HFF-Myc (cell line): ENCODE measurements around the gene ASB1.

ENCODE experiments used
- DNase-seq: peaks from one replicate; pipeline ENCODE4 v3.0.0-alpha.2; 2011; ENCODE audit warnings: low read depth; ENCODE audit errors: extremely low read depth
- H3K4me3 ChIP-seq: replicated peaks from 2 replicates; pipeline ENCODE4 v1.5.1; 2011; ENCODE audit warnings: low read depth, mild to moderate bottlenecking, control low read depth, low read length
- TF ChIP-seq, protein P1 (sequence below): IDR thresholded peaks from 2 replicates; pipeline ENCODE4 v1.5.1; 2012; ENCODE audit warnings: mild to moderate bottlenecking, low read depth, low read length, control low read depth; ENCODE audit errors: missing control alignments

Gene ASB1

DNA sequence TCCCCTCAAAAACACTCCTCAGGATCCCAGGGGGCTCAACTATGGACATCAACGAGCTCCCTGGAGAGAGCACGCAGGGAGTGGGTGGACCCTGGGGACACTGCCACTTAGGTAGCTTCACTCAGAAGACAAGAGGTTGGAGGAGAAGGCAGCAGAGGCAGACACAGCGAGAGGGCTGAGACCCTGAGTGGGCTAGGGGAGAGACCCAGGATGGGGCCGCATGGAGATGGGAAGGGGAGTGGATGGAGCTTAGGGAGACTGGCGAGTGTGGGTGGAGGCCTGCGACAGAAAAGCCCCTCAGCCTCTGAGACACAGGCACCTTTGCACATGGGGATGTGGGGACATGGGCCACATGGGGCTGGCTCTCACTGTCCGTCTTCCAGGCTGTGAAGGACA, 70.9 kb downstream of the ASB1 start:
- no peak for DNase-seq
- TF ChIP-seq, protein P1, sequence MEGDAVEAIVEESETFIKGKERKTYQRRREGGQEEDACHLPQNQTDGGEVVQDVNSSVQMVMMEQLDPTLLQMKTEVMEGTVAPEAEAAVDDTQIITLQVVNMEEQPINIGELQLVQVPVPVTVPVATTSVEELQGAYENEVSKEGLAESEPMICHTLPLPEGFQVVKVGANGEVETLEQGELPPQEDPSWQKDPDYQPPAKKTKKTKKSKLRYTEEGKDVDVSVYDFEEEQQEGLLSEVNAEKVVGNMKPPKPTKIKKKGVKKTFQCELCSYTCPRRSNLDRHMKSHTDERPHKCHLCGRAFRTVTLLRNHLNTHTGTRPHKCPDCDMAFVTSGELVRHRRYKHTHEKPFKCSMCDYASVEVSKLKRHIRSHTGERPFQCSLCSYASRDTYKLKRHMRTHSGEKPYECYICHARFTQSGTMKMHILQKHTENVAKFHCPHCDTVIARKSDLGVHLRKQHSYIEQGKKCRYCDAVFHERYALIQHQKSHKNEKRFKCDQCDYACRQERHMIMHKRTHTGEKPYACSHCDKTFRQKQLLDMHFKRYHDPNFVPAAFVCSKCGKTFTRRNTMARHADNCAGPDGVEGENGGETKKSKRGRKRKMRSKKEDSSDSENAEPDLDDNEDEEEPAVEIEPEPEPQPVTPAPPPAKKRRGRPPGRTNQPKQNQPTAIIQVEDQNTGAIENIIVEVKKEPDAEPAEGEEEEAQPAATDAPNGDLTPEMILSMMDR: no peak
- H3K4me3 ChIP-seq: no peak overlapping the region

DNA sequence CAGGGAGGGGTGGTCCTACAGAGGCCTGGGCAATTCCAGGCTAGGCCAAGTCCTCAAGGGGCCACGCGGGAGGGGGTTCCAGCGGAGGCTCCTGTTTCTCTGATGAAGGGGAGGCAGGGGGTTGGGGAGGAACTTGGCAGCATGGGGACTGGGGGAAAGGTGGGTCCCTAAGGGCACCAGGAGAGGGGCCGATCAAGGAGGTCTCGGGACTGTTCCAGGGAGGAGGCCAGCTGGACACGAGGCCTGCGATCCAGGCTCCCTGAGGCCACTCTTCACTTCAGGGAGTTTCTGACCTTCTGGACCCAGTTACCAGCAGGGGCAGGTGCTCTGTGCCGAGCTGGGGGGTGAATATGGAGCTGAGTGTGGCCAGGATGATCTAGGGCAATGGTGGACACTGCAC, 71.5 kb downstream of the ASB1 start:
- H3K4me3 ChIP-seq: no peak overlapping the region
- TF ChIP-seq, protein P1: no peak
- DNase-seq: no peak

DNA sequence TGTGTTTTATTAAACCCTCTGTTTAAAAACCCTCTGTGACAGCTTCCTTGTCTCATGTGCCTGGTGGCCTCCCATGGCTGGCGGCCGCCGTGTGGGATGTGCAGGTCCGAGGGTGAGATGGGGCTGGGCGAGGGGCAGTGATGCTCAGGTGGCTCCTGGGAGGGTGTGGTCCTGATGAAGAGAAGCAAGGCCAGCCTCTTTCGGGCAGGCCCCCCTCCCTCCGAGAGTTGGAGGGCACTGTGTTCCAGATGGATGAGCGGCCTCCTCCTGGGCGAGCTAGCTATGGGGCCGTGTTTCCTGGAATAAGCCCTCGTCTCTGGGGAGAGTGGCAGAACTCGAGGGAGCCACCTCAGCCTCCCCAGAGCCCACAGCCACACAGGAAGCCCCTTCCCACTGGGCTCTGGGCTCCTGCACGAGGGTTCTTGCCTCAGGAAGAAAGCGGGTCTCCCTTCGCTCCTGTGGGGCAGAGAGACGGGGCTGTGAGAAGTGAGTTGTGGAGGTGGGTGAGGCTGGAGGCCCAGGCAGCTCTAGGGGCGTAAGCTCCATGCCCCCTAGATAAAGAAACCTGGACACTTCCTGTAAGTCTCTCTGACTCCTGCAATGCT, 72.1 kb downstream of the ASB1 start:
- DNase-seq: no peak
- TF ChIP-seq, protein P1: no peak
- no peak overlapping the region for H3K4me3 ChIP-seq

DNA sequence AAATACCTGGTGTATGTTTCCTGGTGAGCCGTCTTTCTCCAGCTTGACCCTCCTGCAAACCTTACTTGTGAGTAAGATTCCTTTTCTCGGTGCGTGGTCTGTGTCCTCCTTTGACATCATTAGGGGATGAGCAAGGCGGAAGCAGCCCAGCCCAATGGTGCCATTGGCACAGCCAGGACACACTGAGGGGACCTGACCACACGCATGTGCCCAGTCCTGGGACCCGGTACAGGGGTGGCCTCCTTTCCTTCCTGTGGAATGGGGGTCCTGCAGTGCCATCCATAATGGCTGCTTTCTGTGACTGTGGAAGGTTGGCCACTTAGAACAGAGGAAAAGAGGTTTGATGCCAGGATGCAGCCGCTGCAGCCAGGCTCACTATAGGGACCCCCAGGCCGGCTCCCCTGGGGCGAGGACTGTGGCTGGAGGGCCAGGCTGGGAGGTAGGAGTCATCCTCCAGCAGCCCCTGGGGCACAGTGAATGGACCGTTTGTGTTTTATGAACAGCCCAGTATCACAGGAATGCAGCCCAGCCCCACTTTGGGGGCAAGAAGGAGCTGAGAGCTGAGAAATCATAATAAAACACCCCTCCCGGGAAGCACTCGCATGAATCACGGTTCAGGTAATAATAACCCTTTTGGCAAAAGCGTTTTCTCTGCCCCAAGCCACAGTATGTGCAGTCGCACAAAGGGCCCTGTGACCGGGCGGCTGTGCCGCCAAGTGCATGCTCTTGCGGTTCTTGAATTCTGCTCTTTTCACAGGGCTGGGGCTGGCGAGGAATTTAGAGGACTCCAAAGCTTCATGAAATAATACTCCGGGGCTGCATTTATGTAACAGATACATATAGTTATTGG, 73.2 kb downstream of the ASB1 start:
- DNase-seq: no peak
- no peak overlapping the region for H3K4me3 ChIP-seq
- TF ChIP-seq, protein P1: no peak

DNA sequence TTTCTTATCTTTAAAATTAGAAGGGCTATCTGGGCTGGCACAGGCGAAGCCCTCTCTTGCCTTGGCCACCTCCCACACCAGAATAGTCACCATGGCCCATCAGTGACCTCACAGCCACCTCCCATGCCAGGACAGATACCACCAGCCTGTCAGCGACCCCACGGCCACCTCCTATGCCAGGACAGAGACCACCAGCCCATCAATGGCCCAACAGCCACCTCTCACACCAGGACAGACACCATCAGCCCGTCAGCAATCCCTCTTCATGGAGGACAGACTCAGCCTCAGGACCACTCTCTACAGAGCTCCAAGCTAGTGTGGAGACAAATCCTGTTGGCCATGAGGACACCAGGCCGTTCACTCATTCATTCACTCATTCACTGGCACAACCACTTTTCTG, 74.6 kb downstream of the ASB1 start:
- H3K4me3 ChIP-seq: no peak overlapping the region
- DNase-seq: no peak
- TF ChIP-seq, protein P1: no peak
